Ramos (cell line): ENCODE data around the gene ATP1A3.
"Not testable (repeated sequence)": the region's sequence is repeated elsewhere in the genome, so short reads cannot be mapped to it uniquely, and the experiment has no call there.

Source experiments
- in situ Hi-C: fragments of 300-500 bp; cut with MboI; formaldehyde crosslinking; loops from one replicate; pipeline ENCODE4 v1.14.3; 2022; ENCODE audit warnings: low sequenced_read_pairs; ENCODE audit not compliant: unreplicated experiment

Gene ATP1A3

GRCh38 chr19:41993612-41994483 lies at the start of gene ATP1A3:
TSS of gene ATP1A3 (minus strand) at chr19:41994230. CDS start at chr19:41994076, 154 bp downstream.
- in situ Hi-C loops: no loop called here

GRCh38 chr19:42042455-42043170 lies 48.6 kb upstream of the ATP1A3 start:
- in situ Hi-C loops: no loop called here

- in situ Hi-C loops: not testable (repeated sequence)
Measured at GRCh38 chr19:42040491-42040890, 46.5 kb upstream of the ATP1A3 start.

GRCh38 chr19:42040031-42040430 lies 46.0 kb upstream of the ATP1A3 start:
- in situ Hi-C loops: no loop called here

GRCh38 chr19:42038666-42039065 lies 44.6 kb upstream of the ATP1A3 start:
- in situ Hi-C loops: no loop called here

GRCh38 chr19:42037649-42038048 lies 43.6 kb upstream of the ATP1A3 start:
- in situ Hi-C loops: no loop called here

- in situ Hi-C loops: not testable (repeated sequence)
Measured at GRCh38 chr19:42034640-42035391, 40.8 kb upstream of the ATP1A3 start.

GRCh38 chr19:42033413-42033812 lies 39.4 kb upstream of the ATP1A3 start:
- in situ Hi-C loops: no loop called here

GRCh38 chr19:42032431-42032830 lies 38.4 kb upstream of the ATP1A3 start:
- in situ Hi-C loops: no loop called here

GRCh38 chr19:42030645-42031440 lies 36.8 kb upstream of the ATP1A3 start:
- in situ Hi-C loops: no loop called here

- in situ Hi-C loops: no loop called here
Measured at GRCh38 chr19:42028304-42029216, 34.5 kb upstream of the ATP1A3 start.

DNA sequence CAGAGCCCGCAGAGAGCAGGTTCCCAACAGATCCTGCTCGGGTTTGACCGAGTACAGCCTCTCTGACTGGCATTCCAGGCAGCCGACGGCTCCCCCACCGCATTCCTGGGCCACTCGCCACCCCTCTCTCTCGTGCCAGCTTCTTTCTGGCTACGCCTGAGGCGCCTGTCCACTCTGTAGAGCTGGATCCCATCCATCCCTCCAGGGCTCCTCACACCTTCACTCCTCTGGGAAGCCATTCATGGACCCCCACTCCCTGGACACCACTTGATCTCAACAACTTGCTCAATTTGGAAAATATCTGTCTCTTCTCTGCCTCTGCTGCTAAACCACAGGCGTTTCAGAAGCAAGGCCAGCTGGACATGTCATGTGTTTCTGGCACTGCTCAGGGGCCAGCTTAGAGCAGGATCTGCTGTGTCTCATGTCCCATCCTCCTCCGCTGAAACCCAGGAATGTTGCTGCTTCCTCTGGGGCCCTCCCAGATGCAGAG lies 30.6 kb upstream of the ATP1A3 start:
- in situ Hi-C loops: no loop called here

- in situ Hi-C loops: no loop called here
Measured at GRCh38 chr19:42023943-42024260, 29.9 kb upstream of the ATP1A3 start.

GRCh38 chr19:42023121-42023942 lies 29.3 kb upstream of the ATP1A3 start:
- in situ Hi-C loops: no loop called here

DNA sequence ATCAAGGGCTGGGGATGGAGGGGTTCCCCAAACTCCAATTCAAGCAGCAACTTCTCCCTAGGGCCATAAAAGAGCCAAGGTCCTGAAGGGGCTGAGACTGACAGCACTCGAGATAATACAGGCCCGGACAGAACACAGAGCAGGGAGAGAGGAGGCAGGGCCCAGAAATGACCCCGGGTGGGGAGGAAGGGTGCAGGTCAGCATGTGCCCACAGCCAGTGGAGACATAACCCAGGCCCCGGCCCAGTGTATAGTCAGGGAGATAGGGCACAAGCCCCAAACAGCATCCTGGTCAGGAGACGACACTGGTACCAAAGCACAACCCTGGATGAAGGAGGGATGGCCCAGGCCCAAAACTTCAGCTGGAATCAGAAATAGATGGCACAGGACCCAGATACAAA lies 28.6 kb upstream of the ATP1A3 start:
- in situ Hi-C loops: no loop called here

- in situ Hi-C loops: no loop called here
Measured at GRCh38 chr19:42021185-42021584, 27.2 kb upstream of the ATP1A3 start.

DNA sequence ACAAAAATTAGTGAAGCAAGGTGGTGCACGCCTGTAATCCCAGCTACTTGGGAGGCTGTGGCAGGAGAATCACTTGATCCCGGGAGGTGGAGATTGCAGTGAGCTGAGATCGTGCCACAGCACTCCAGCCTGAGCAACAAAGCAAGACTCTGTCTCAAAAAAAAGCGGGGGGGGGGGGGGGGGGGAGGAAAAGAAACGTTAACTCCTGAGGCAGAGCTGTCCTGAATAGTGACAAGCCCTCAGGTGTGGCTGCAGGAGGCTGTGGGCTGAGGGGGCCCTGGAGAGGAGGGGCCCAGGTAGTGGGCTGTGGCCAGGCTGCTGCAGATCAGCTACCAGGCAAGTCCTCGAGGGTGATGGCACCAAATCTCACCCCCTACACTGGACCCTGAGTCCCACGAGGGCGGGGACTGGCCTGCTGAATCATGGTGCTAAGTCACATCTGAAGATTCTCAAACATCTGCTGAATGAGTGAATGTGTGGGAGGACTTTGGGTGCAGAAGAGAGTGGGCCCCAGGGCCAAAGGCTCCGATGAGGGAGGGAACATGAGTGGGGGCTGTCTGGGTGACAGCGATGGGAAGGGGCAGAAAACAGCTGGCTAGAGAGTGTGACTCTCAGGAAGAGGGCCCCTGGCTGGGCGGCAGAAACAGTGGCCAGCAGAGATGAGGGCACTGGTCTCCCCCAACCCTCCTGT lies 24.6 kb upstream of the ATP1A3 start:
- in situ Hi-C loops: no loop called here

GRCh38 chr19:42017040-42017439 lies 23.0 kb upstream of the ATP1A3 start:
- in situ Hi-C loops: no loop called here
